ENCODE measurements around the gene CSNK2A2. TPM values are rescaled to one million over a fixed set of nuclear protein-coding genes. Genes with fewer than 3 reads are reported as not detected.

CSNK2A2 gene
- total and polyA plus RNA-seq, 2 donors (not counting 3 experiments of a cell fraction or from before 2014, with no cell fraction given): 43.3 to 125 TPM

- H3K36me3 ChIP-seq (ENCODE audit: control insufficient read depth in 2 of 2, extremely low read depth in 1 of 2, insufficient read depth in 2 of 2, low read length in 2 of 2): peaks cover 7 to 8% of the 10 kb centered on the region in 2 experiments
- dilution Hi-C loops (cut with MboI; ENCODE audit: extremely low pct_ligation_motif_present, low sequenced_read_pairs): no loop called here
- no peak overlapping the region for H2AFZ ChIP-seq (ENCODE audit: low read depth, low read length)
- peaks cover 17% of the 10 kb centered on the region for H3K4me1 ChIP-seq (ENCODE audit: control insufficient read depth, extremely low read depth, insufficient read depth, low read length)
- no peaks in the 10 kb centered on the region for H3K9me3 ChIP-seq (replicated peaks; ENCODE audit: control insufficient read depth, insufficient read depth, low read length)
- H3K27ac ChIP-seq (ENCODE audit: insufficient read depth, low read depth, low read length): peak overlapping the region; percentile 33
- CTCF ChIA-PET: interaction anchor here (0.9 to 1.2 kb wide), 2 partner anchors 9 to 99 kb away, joined by 3 to 4 read pairs; no protein-coding TSS in a partner anchor
- TSS peak; percentile 23 for BruUV-seq (replicated peaks)
- peaks cover 0 to 4% of the 10 kb centered on the region in 2 experiments for H3K27me3 ChIP-seq (ENCODE audit: control insufficient read depth in 2 of 2, insufficient read depth in 2 of 2, low read length in 2 of 2)
- no peaks in the 10 kb centered on the region for H4K20me1 ChIP-seq (replicated peaks; ENCODE audit: control insufficient read depth, extremely low read depth, insufficient read depth, low read length)
- DNase-seq (ENCODE audit: low read depth, low spot score) (peak; percentile 46), FAIRE-seq (no peak)
- peaks cover 42% of the 10 kb centered on the region for H3K79me2 ChIP-seq (ENCODE audit: control insufficient read depth, insufficient read depth, low read length)
- no peaks in the 10 kb centered on the region for H3K9me1 ChIP-seq (replicated peaks; ENCODE audit: control insufficient read depth, extremely low read depth, insufficient read depth, low read length)
- no peak for TF ChIP-seq MYC (IDR thresholded peaks at IDR 0.05; ENCODE audit: low read depth, low read length)
- no peak for TF ChIP-seq MAX (IDR thresholded peaks at IDR 0.05; ENCODE audit: insufficient read depth, insufficient read length)
- no peak for TF ChIP-seq GATA2 (IDR thresholded peaks at IDR 0.05; ENCODE audit: insufficient read depth, insufficient read length, low read depth, low read length)
- TF ChIP-seq POLR2A (IDR thresholded peaks at IDR 0.05; ENCODE audit: low read depth, low read length): no peak
- TF ChIP-seq JUN (IDR thresholded peaks at IDR 0.05; ENCODE audit: borderline replicate concordance, insufficient read depth, insufficient read length, low read depth): no peak
- TF ChIP-seq EZH2 (IDR thresholded peaks at IDR 0.05; ENCODE audit: borderline replicate concordance, low read depth, low read length, severe bottlenecking): no peak
- TF ChIP-seq FOS (IDR thresholded peaks at IDR 0.05; ENCODE audit: borderline replicate concordance, insufficient read depth, low read length): no peak
- TF ChIP-seq CTCF (IDR thresholded peaks at IDR 0.05; ENCODE audit: extremely low read depth in 1 of 2, insufficient read depth in 1 of 2, low read depth in 1 of 2, low read length in 2 of 2): no peak
- TF ChIP-seq POLR2AphosphoS5 (IDR thresholded peaks at IDR 0.05; ENCODE audit: insufficient read depth, low read depth, low read length): no peak
- H3K4me3 ChIP-seq (replicated peaks in 1 of 3; ENCODE audit: insufficient read depth in 1 of 3, low read depth in 1 of 3, low read length in 3 of 3): peak overlapping the region; percentile 51 to 95 (median 77)
- intact Hi-C loops (cut with micrococcal nuclease): no loop called here
- peak overlapping the region; percentile 97 for H3K4me2 ChIP-seq (ENCODE audit: insufficient read depth, low read length)
- H3K9ac ChIP-seq (replicated peaks; ENCODE audit: extremely low read depth, insufficient read depth, low read length): peak overlapping the region; percentile 70
- POLR2A ChIA-PET: interaction anchor here (1.1 kb wide), 1 partner anchor 67 kb away, joined by 3 read pairs; the partner anchor contains the start of gene CFAP20
Measured at GRCh38 chr16:58196898-58197313, 1.0 kb downstream of the CSNK2A2 start.

All from endothelial cell of umbilical vein (primary cell).